Gastroesophageal sphincter (tissue), 3 donors: ENCODE results near the gene VIL1.

ENCODE experiments used
- EP300 ChIP-seq: sonication (generic); formaldehyde crosslinking; IDR thresholded peaks from one replicate; pipeline ENCODE4 v1.6.1; 2017; ENCODE audit warnings: antibody characterized with exemption, mild to moderate bottlenecking
- POLR2A ChIP-seq, 2 donors: fragments of 450-650 bp; IDR thresholded peaks; one replicate each; pipeline ENCODE4 v1.6.1; 2017; ENCODE audit warnings: antibody characterized with exemption in 2 of 2, mild to moderate bottlenecking in 2 of 2, moderate library complexity in 1 of 2
- POLR2AphosphoS5 ChIP-seq: sonication (generic); formaldehyde crosslinking; IDR thresholded peaks from one replicate; pipeline ENCODE4 v1.6.1; 2017; ENCODE audit warnings: antibody characterized with exemption
- TF ChIP-seq, protein P1 (sequence below), 4 experiments: fragments of 200-600 bp in 2 of 4; fragments of 450-650 bp in 2 of 4; sonication (generic) in 1 of 4; IDR thresholded peaks; one replicate each; pipeline ENCODE4 v1.5.1; 2017 to 2019; ENCODE audit warnings: antibody characterized with exemption in 4 of 4, mild to moderate bottlenecking in 2 of 4, moderate library complexity in 2 of 4

DNA sequence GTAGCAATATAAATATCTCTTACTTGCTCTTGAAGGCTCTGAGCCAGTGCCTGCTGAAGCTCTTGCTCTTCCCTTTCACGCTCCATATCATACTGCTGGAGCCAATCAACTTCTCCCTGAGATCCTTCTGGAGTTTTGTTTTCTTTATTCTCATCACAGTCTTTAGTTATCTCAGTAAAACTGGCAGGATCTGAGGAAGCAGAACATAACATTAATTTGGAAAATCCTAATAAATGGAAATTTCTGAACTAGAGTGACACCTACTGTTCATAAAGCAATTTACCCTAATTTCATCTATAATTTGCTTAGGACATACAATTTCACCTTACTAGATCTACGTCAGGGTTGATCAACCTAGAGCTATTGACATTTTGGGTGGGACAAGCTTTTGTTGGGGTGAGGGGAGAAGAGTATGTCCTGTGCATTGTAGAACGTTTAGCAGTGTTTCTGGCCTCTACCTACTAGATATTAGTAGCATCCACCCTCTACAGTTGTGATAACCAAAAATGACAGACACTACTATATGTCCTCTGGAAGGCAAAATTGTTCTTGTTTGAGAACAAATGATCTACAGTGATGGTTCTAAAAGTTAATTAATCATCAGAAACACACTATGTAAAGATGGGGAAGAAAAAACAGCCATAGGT is 47.2 kb downstream of the VIL1 start:
- TF ChIP-seq, protein P1, sequence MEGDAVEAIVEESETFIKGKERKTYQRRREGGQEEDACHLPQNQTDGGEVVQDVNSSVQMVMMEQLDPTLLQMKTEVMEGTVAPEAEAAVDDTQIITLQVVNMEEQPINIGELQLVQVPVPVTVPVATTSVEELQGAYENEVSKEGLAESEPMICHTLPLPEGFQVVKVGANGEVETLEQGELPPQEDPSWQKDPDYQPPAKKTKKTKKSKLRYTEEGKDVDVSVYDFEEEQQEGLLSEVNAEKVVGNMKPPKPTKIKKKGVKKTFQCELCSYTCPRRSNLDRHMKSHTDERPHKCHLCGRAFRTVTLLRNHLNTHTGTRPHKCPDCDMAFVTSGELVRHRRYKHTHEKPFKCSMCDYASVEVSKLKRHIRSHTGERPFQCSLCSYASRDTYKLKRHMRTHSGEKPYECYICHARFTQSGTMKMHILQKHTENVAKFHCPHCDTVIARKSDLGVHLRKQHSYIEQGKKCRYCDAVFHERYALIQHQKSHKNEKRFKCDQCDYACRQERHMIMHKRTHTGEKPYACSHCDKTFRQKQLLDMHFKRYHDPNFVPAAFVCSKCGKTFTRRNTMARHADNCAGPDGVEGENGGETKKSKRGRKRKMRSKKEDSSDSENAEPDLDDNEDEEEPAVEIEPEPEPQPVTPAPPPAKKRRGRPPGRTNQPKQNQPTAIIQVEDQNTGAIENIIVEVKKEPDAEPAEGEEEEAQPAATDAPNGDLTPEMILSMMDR (IDR thresholded peaks at IDR 0.05) = peak; percentile 43 to 56 (median 50)
- TF ChIP-seq EP300 (no peak), POLR2A (IDR thresholded peaks at IDR 0.05) (no peak), POLR2AphosphoS5 (no peak)
